ENCODE measurements around the gene HOXC6. TPM values are rescaled to one million over a fixed set of nuclear protein-coding genes. Genes with fewer than 3 reads are reported as not detected.

Gene HOXC6
- total and polyA plus RNA-seq, 9 of the 15 experiments (the other 6 are each of a cell fraction or from before 2014, with no cell fraction given), result 0.06 to 4.0 (median 1.4) TPM

GRCh38 chr12:54032627-54033100 is 4.4 kb downstream of the HOXC6 start, which contains the start of gene HOXC5 (continued):
- TF ChIP-seq ZHX1 (conservative IDR thresholded peaks at IDR 0.05; ENCODE audit: low read length) (no peak), GTF2F1 (IDR thresholded peaks at IDR 0.05; ENCODE audit: low read depth, low read length) (no peak), ZNF140 (CRISPR knock-in tag; IDR thresholded peaks at IDR 0.05) (no peak), SMARCA5 (IDR thresholded peaks at IDR 0.05) (no peak), BRD4 (IDR thresholded peaks at IDR 0.05) (no peak), ARID2 (IDR thresholded peaks at IDR 0.05) (peak; percentile 96), KLF1 (tag; IDR thresholded peaks at IDR 0.05) (no peak), WHSC1 (IDR thresholded peaks at IDR 0.05; ENCODE audit: low read length) (no peak), CEBPB (tag; IDR thresholded peaks at IDR 0.05) (no peak), ZBED1 (IDR thresholded peaks at IDR 0.05) (no peak), NFE2 (IDR thresholded peaks at IDR 0.05; ENCODE audit: low read depth) (no peak), PREB (CRISPR knock-in tag; IDR thresholded peaks at IDR 0.05) (no peak), NCOA2 (IDR thresholded peaks at IDR 0.05; ENCODE audit: partially characterized antibody in 2 of 2) (no peak), BDP1 (IDR thresholded peaks at IDR 0.05; ENCODE audit: insufficient read depth, insufficient read length) (no peak), FOSL1 (tag; conservative IDR thresholded peaks at IDR 0.05) (no peak), CBFA2T3 (IDR thresholded peaks at IDR 0.05) (no peak), TBL1XR1 (IDR thresholded peaks at IDR 0.05; ENCODE audit: low read length in 2 of 2) (no peak), GABPB1 (CRISPR knock-in tag; IDR thresholded peaks at IDR 0.05) (no peak), RBM15 (IDR thresholded peaks at IDR 0.05; ENCODE audit: insufficient read depth, low read length) (no peak), ELF4 (CRISPR knock-in tag; IDR thresholded peaks at IDR 0.05) (no peak), ZNF830 (CRISPR knock-in tag; IDR thresholded peaks at IDR 0.05) (no peak), RREB1 (CRISPR knock-in tag; IDR thresholded peaks at IDR 0.05) (no peak), THAP7 (CRISPR knock-in tag; IDR thresholded peaks at IDR 0.05) (no peak)
